Tibial nerve (tissue), 4 donors: Measurements from ENCODE around the gene TMEM200C. TPM values are rescaled to one million over a fixed set of nuclear protein-coding genes. Genes with fewer than 3 reads are reported as not detected.
"Not testable (repeated sequence)": the region's sequence is repeated elsewhere in the genome, so short reads cannot be mapped to it uniquely, and the experiment has no call there.

Source experiments
- DNase-seq, 2 donors: peaks; one replicate each; pipeline ENCODE4 v3.0.0-alpha.2; 2019; ENCODE audit warnings: low spot score in 2 of 2
- H3K27ac ChIP-seq, 4 donors: fragments of 200-600 bp; sonication (generic) in 3 of 4; one replicate each; pipeline ENCODE4 v1.5.1; 2017 to 2019; ENCODE audit warnings: mild to moderate bottlenecking in 1 of 4
- H3K27me3 ChIP-seq, 2 donors: fragments of 200-600 bp; sonication (generic) in 1 of 2; one replicate each; pipeline versions ENCODE4 v1.5.1 to v1.6.0; 2017 to 2019
- H3K36me3 ChIP-seq, 3 donors: fragments of 200-600 bp; sonication (generic); one replicate each; pipeline ENCODE4 v1.5.1; 2018 to 2019
- H3K4me1 ChIP-seq, 4 donors: fragments of 200-600 bp; sonication (generic) in 3 of 4; one replicate each; pipeline ENCODE4 v1.5.1; 2017 to 2019
- H3K4me3 ChIP-seq, 4 donors: fragments of 200-600 bp; sonication (generic) in 3 of 4; one replicate each; pipeline ENCODE4 v1.5.1; 2017 to 2019; ENCODE audit warnings: mild to moderate bottlenecking in 1 of 4, moderate library complexity in 1 of 4
- H3K9me3 ChIP-seq, 4 donors: fragments of 200-600 bp; sonication (generic) in 3 of 4; one replicate each; pipeline ENCODE4 v1.5.1; 2017 to 2019
- CTCF ChIP-seq, 5 experiments: fragments of 200-600 bp in 3 of 5; fragments of 450-650 bp in 2 of 5; sonication (generic) in 3 of 5; IDR thresholded peaks; one replicate each; pipeline ENCODE4 v1.5.1; 2016 to 2019; ENCODE audit warnings: antibody characterized with exemption in 5 of 5, mild to moderate bottlenecking in 3 of 5, moderate library complexity in 2 of 5
- EP300 ChIP-seq, 2 donors: sonication (generic); formaldehyde crosslinking; IDR thresholded peaks; one replicate each; pipeline ENCODE4 v1.6.1; 2017; ENCODE audit warnings: antibody characterized with exemption in 2 of 2, mild to moderate bottlenecking in 1 of 2
- POLR2A ChIP-seq, 2 donors: fragments of 450-650 bp; IDR thresholded peaks; one replicate each; pipeline ENCODE4 v1.6.1; 2017; ENCODE audit warnings: antibody characterized with exemption in 2 of 2, mild to moderate bottlenecking in 2 of 2, moderate library complexity in 2 of 2
- WGBS, 2 donors: methylation state at CpG; one replicate each; pipeline ENCODE4 v1.1.5; 2018; 5-methylcytosine and 5-hydroxymethylcytosine counted together
- total RNA-seq, 4 donors: library from RNA; depleted of rRNA; stranded (reverse); fragments of >200 nt; gene quantifications; one replicate each; pipeline ENCODE4 v1.1.0, GENCODE V29; 2016

The TMEM200C gene
- total RNA-seq, 4 donors from 2014 or later = under 0.01 to 0.78 (median 0.60) TPM; not detected in 1

- H3K4me1 ChIP-seq = no peaks in the 10 kb centered on the region
- no peaks in the 10 kb centered on the region for H3K27me3 ChIP-seq
- H3K9me3 ChIP-seq = no peaks in the 10 kb centered on the region
- no peak for DNase-seq
- H3K27ac ChIP-seq = no peak overlapping the region
- H3K4me3 ChIP-seq = no peak overlapping the region
- no peak for TF ChIP-seq EP300 (IDR thresholded peaks at IDR 0.05)
- TF ChIP-seq CTCF (IDR thresholded peaks at IDR 0.05) = no peak
- no peak for TF ChIP-seq POLR2A (IDR thresholded peaks at IDR 0.05)
- H3K36me3 ChIP-seq = no peaks in the 10 kb centered on the region
Observed at GRCh38 chr18:5874336-5874735, 21.0 kb downstream of the TMEM200C start.

- Histone ChIP-seq H3K36me3 (no peaks in the 10 kb centered on the region), H3K4me3 (no peak overlapping the region)
Observed at GRCh38 chr18:5872886-5873285, 22.4 kb downstream of the TMEM200C start.

GRCh38 chr18:5871426-5871825 is 23.9 kb downstream of the TMEM200C start:
- Histone ChIP-seq H3K4me1 (no peaks in the 10 kb centered on the region), H3K4me3 (no peak overlapping the region), H3K9me3 (no peaks in the 10 kb centered on the region), H3K27me3 (no peaks in the 10 kb centered on the region), H3K36me3 (no peaks in the 10 kb centered on the region), H3K27ac (no peak overlapping the region)
- no peak for TF ChIP-seq POLR2A (IDR thresholded peaks at IDR 0.05)
- TF ChIP-seq CTCF (IDR thresholded peaks at IDR 0.05) = no peak
- TF ChIP-seq EP300 (IDR thresholded peaks at IDR 0.05) = no peak
- no peak for DNase-seq
- WGBS, 2 donors = 48 to 61% methylated on average over 1 of the region's 1 CpG

More at GRCh38 chr18:5872886-5873285, 22.4 kb downstream of the TMEM200C start:
- Histone ChIP-seq H3K4me1 (no peaks in the 10 kb centered on the region), H3K27ac (no peak overlapping the region), H3K9me3 (no peaks in the 10 kb centered on the region), H3K27me3 (no peaks in the 10 kb centered on the region)
- no peak for DNase-seq
- TF ChIP-seq CTCF (IDR thresholded peaks at IDR 0.05) (no peak), POLR2A (IDR thresholded peaks at IDR 0.05) (no peak), EP300 (IDR thresholded peaks at IDR 0.05) (no peak)
- 59 to 71% methylated on average over 3 of the region's 3 CpGs for WGBS, 2 donors

DNA sequence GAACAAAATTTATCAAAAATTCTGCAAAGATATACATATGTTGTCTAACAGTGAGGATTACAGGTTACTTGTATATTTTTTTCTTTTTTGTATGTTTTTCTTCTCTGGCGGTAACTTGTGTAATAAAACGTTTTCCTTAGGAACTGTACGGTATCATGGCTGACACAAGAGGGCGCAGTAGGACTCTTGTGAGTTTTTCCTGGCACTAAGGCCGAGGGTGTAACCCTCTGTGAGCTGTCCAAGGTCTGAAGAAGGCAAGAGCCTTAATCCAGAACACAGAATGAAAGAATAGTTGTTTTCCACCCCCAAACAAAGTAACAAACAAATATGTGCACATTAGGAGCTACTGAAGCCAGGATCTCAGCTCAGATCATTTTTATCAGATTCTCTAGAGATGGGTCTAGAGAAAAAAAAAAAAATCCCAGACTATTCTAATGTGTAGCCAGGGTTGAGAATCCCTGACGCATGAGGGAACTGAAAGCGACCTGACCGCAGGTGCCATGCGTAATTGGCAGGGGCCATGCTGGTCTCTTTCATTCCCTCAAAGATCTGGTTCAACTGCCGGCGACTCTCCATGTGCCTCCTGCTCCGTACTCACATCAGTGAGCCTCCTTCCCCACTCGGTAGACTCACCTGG is 27.0 kb downstream of the TMEM200C start:
- H3K4me1 ChIP-seq = no peaks in the 10 kb centered on the region
- no peaks in the 10 kb centered on the region for H3K36me3 ChIP-seq
- peak; percentile 30 to 75 for DNase-seq
- peaks cover 0 to 4% of the 10 kb centered on the region in 2 donors for H3K27me3 ChIP-seq
- H3K9me3 ChIP-seq = no peaks in the 10 kb centered on the region
- WGBS, 2 donors = 41 to 47% methylated on average over 13 of the region's 13 CpGs
- no peak overlapping the region for H3K27ac ChIP-seq
- H3K4me3 ChIP-seq = no peak overlapping the region
- TF ChIP-seq CTCF (IDR thresholded peaks at IDR 0.05) (peak; percentile 55 to 65 (median 60)), POLR2A (IDR thresholded peaks at IDR 0.05) (no peak)

- Histone ChIP-seq H3K27ac (no peak overlapping the region), H3K4me3 (no peak overlapping the region), H3K9me3 (peaks cover 0 to 7% (median 0%) of the 10 kb centered on the region in 4 donors), H3K4me1 (no peaks in the 10 kb centered on the region), H3K27me3 (peaks cover 0 to 4% of the 10 kb centered on the region in 2 donors), H3K36me3 (no peaks in the 10 kb centered on the region)
- TF ChIP-seq CTCF (IDR thresholded peaks at IDR 0.05) = no peak
- no peak for TF ChIP-seq POLR2A (IDR thresholded peaks at IDR 0.05)
- TF ChIP-seq EP300 (IDR thresholded peaks at IDR 0.05) = no peak
- WGBS, 2 donors = 95 to 98% methylated on average over 1 of the region's 1 CpG
- no peak for DNase-seq
Observed at GRCh38 chr18:5865521-5865920, 29.8 kb downstream of the TMEM200C start.

GRCh38 chr18:5862127-5862526 is 33.2 kb downstream of the TMEM200C start:
- not testable (repeated sequence) for H3K27ac ChIP-seq, H3K4me1 ChIP-seq, H3K4me3 ChIP-seq, H3K36me3 ChIP-seq, H3K27me3 ChIP-seq, H3K9me3 ChIP-seq, DNase-seq
- WGBS, 2 donors = 17 to 78% methylated on average over 1 of the region's 1 CpG
